Mesenchymal stem cell (in vitro differentiated cells and primary cell): ENCODE measurements around the gene CCDC85C. TPM values are rescaled to one million over a fixed set of nuclear protein-coding genes. Genes with fewer than 3 reads are reported as not detected.

Experiments
- DNase-seq: peaks from one replicate; pipeline ENCODE4 v3.0.0-alpha.2; 2013
- H2AFZ ChIP-seq: one replicate; pipeline ENCODE4 v1.6.1; 2013; ENCODE audit warnings: low read depth, mild to moderate bottlenecking, control low read depth, inconsistent platforms, low read length, moderate library complexity
- H2AK5ac ChIP-seq: 2 replicates; pipeline ENCODE4 v1.6.1; 2013; ENCODE audit warnings: low read length, moderate library complexity, mild to moderate bottlenecking, inconsistent platforms; ENCODE audit not compliant: severe bottlenecking
- H2BK120ac ChIP-seq: one replicate; pipeline ENCODE4 v1.6.1; 2013; ENCODE audit warnings: low read depth, mild to moderate bottlenecking, inconsistent platforms, low read length, moderate library complexity
- H2BK12ac ChIP-seq, 2 experiments: one replicate each; pipeline ENCODE4 v1.6.1; 2013; ENCODE audit warnings: inconsistent platforms in 2 of 2, low read length in 2 of 2, mild to moderate bottlenecking in 2 of 2, moderate library complexity in 2 of 2, control low read depth in 1 of 2
- H2BK15ac ChIP-seq: one replicate; pipeline ENCODE4 v1.6.1; 2013; ENCODE audit warnings: mild to moderate bottlenecking, low read depth, inconsistent platforms; ENCODE audit not compliant: poor library complexity, severe bottlenecking
- H2BK5ac ChIP-seq: 2 replicates; pipeline ENCODE4 v1.6.1; 2013; ENCODE audit warnings: low read depth, mild to moderate bottlenecking, low read length, control low read depth, inconsistent platforms; ENCODE audit not compliant: poor library complexity, severe bottlenecking
- H3K14ac ChIP-seq, 2 experiments: one replicate each; pipeline ENCODE4 v1.6.1; 2013; ENCODE audit warnings: inconsistent platforms in 2 of 2, low read length in 2 of 2, control low read depth in 1 of 2, mild to moderate bottlenecking in 1 of 2, moderate library complexity in 1 of 2
- H3K18ac ChIP-seq, 2 experiments: one replicate each; pipeline ENCODE4 v1.6.1; 2013; ENCODE audit warnings: inconsistent platforms in 2 of 2, low read length in 2 of 2, control low read depth in 1 of 2, low read depth in 1 of 2, mild to moderate bottlenecking in 1 of 2
- H3K23ac ChIP-seq, 2 experiments: one replicate each; pipeline ENCODE4 v1.6.1; 2013; ENCODE audit warnings: inconsistent platforms in 2 of 2, low read length in 2 of 2, mild to moderate bottlenecking in 2 of 2, moderate library complexity in 2 of 2, control low read depth in 1 of 2
- H3K27ac ChIP-seq: 2 replicates; pipeline ENCODE4 v1.5.1; 2013; ENCODE audit warnings: mild to moderate bottlenecking, moderate library complexity, low read length, control low read depth, inconsistent platforms; ENCODE audit not compliant: poor library complexity, severe bottlenecking
- H3K27me3 ChIP-seq, 2 experiments: 2 replicates each; pipeline versions ENCODE4 v1.6.1 to v1.7.0; 2013; ENCODE audit warnings: low read length in 2 of 2, mild to moderate bottlenecking in 2 of 2, moderate library complexity in 2 of 2, control low read depth in 1 of 2, inconsistent platforms in 1 of 2; ENCODE audit not compliant: control insufficient read depth in 1 of 2, insufficient read depth in 1 of 2
- H3K36me3 ChIP-seq, 2 experiments: 2 replicates each; pipeline versions ENCODE4 v1.6.1 to v1.7.0; 2013; ENCODE audit warnings: low read length in 2 of 2, control low read depth in 1 of 2, inconsistent platforms in 1 of 2, low read depth in 1 of 2, mild to moderate bottlenecking in 1 of 2; ENCODE audit not compliant: insufficient read depth in 2 of 2, control insufficient read depth in 1 of 2
- H3K4ac ChIP-seq, 2 experiments: one replicate each; pipeline ENCODE4 v1.6.1; 2013; ENCODE audit warnings: inconsistent platforms in 2 of 2, low read length in 2 of 2, mild to moderate bottlenecking in 2 of 2, moderate library complexity in 2 of 2, control low read depth in 1 of 2, low read depth in 1 of 2
- H3K4me1 ChIP-seq: 2 replicates; pipeline ENCODE4 v1.6.1; 2013; ENCODE audit warnings: low read depth, low read length, control low read depth; ENCODE audit not compliant: control insufficient read depth, insufficient read depth
- H3K4me2 ChIP-seq: 2 replicates; pipeline ENCODE4 v1.6.1; 2013; ENCODE audit warnings: low read length, mild to moderate bottlenecking, inconsistent platforms; ENCODE audit not compliant: poor library complexity, severe bottlenecking
- H3K4me3 ChIP-seq, 2 experiments: 2 replicates each; pipeline versions ENCODE4 v1.5.1 to v1.7.0; 2013; ENCODE audit warnings: low read length in 2 of 2, mild to moderate bottlenecking in 2 of 2, control low read depth in 1 of 2, low read depth in 1 of 2; ENCODE audit not compliant: insufficient read depth in 1 of 2
- H3K79me1 ChIP-seq: replicated peaks from 2 replicates; pipeline ENCODE4 v1.6.1; 2013; ENCODE audit warnings: mild to moderate bottlenecking, control low read depth, low read length, inconsistent platforms; ENCODE audit not compliant: poor library complexity, severe bottlenecking
- H3K9ac ChIP-seq: 2 replicates; pipeline ENCODE4 v1.7.0; 2013; ENCODE audit warnings: mild to moderate bottlenecking, low read length, moderate library complexity
- H3K9me3 ChIP-seq: 2 replicates; pipeline ENCODE4 v1.7.0; 2013; ENCODE audit warnings: mild to moderate bottlenecking, low read length; ENCODE audit not compliant: control insufficient read depth
- H4K8ac ChIP-seq: one replicate; pipeline ENCODE4 v1.6.1; 2013; ENCODE audit warnings: inconsistent platforms, mild to moderate bottlenecking, low read length, moderate library complexity
- H4K91ac ChIP-seq: one replicate; pipeline ENCODE4 v1.6.1; 2013; ENCODE audit warnings: mild to moderate bottlenecking, low read length, inconsistent platforms
- WGBS: methylation state at CpG from one replicate; pipeline ENCODE4 v1.1.7; 2013; ENCODE audit warnings: mixed read lengths; 5-methylcytosine and 5-hydroxymethylcytosine counted together
- small RNA-seq: library from polyadenylated mRNA; stranded (forward); fragments of <200 nt; extraction: miRNeasy Mini kit (QIAGEN cat#:217004); gene quantifications from one replicate; pipeline ENCODE3, GENCODE V24; 2013; ENCODE audit warnings: low read depth

CCDC85C gene

DNA sequence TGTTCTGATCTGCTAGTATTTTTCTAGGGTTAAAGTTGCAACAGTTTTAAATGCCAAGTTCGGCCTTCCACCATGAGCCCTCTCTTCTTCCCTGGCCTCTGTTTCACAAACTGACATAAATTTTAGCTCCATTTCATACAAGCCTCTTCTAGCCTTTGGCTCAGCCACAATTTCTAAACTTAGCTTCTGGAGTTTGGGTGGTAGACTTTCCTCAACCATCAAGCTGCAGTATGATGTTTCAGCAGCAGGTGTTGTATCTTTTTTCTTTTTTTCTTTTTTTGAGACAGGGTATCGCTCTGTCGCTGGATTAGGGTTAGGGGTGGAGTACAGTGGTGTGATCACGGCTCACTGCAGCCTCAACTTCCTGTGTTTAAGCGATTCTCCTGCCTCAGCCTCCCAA, 152.8 kb downstream of the CCDC85C start:
- peaks cover 26 to 68% of the 10 kb centered on the region in 2 experiments for H3K36me3 ChIP-seq
- H3K4me3 ChIP-seq = no peak overlapping the region
- H3K27me3 ChIP-seq = no peaks in the 10 kb centered on the region
- no peak overlapping the region for H2BK12ac ChIP-seq
- no peak overlapping the region for H3K4me2 ChIP-seq
- no peak overlapping the region for H2BK120ac ChIP-seq
- no peak overlapping the region for H2AK5ac ChIP-seq
- no peak overlapping the region for H3K18ac ChIP-seq
- H2AFZ ChIP-seq = no peak overlapping the region
- no peaks in the 10 kb centered on the region for H3K9me3 ChIP-seq
- peaks cover 5% of the 10 kb centered on the region for H3K4me1 ChIP-seq
- H4K8ac ChIP-seq = no peak overlapping the region
- DNase-seq = no peak
- H3K14ac ChIP-seq = no peak overlapping the region
- H2BK5ac ChIP-seq = no peak overlapping the region
- H3K9ac ChIP-seq = no peak overlapping the region
- H3K79me1 ChIP-seq = peaks cover 32% of the 10 kb centered on the region
- H3K23ac ChIP-seq = no peak overlapping the region
- no peak overlapping the region for H3K4ac ChIP-seq
- no peak overlapping the region for H3K27ac ChIP-seq
- H2BK15ac ChIP-seq = no peak overlapping the region
- H4K91ac ChIP-seq = no peak overlapping the region
- WGBS = 95% methylated on average over 2 of the region's 5 CpGs

DNA sequence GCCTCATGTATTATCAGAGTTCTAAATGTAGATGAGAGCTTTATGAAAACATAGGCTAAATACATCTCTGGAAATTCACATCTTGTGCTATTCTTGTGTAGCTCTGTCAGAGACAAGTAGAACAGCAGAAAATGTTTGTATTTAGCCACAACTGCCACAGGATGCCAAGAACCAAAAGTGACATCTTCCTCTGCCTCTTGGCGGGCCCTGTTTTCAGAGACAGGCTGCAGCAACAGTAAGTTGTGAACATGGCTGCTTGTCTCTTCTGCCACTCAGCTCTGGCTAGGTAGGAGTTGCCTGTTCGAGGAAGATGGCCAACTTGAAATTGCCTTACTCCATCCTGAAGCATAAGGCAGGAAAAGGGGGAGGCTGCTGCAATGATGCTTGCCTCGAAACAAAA, 153.7 kb downstream of the CCDC85C start:
- no peak for DNase-seq
- H3K36me3 ChIP-seq = peaks cover 29 to 60% of the 10 kb centered on the region in 2 experiments
- peaks cover 5% of the 10 kb centered on the region for H3K4me1 ChIP-seq
- H2BK120ac ChIP-seq = no peak overlapping the region
- no peaks in the 10 kb centered on the region for H3K9me3 ChIP-seq
- no peak overlapping the region for H2BK15ac ChIP-seq
- no peak overlapping the region for H3K27ac ChIP-seq
- H3K9ac ChIP-seq = no peak overlapping the region
- H4K91ac ChIP-seq = no peak overlapping the region
- H3K18ac ChIP-seq = no peak overlapping the region
- H2AK5ac ChIP-seq = no peak overlapping the region
- no peak overlapping the region for H3K4me2 ChIP-seq
- H3K4ac ChIP-seq = no peak overlapping the region
- peaks cover 35% of the 10 kb centered on the region for H3K79me1 ChIP-seq
- no peak overlapping the region for H3K4me3 ChIP-seq
- H3K27me3 ChIP-seq = no peaks in the 10 kb centered on the region
- H4K8ac ChIP-seq = no peak overlapping the region
- no peak overlapping the region for H3K14ac ChIP-seq
- no peak overlapping the region for H2BK5ac ChIP-seq
- no peak overlapping the region for H2AFZ ChIP-seq
- H2BK12ac ChIP-seq = no peak overlapping the region
- WGBS = 100% methylated on average over 2 of the region's 3 CpGs
- H3K23ac ChIP-seq = no peak overlapping the region

Small RNA genes within 50 kb of the gene (small RNA-seq; reads per million reads assigned to genes)
- gene RF00019 = not detected
